ENCODE results near the gene EIF2B4. TPM values are rescaled to one million over a fixed set of nuclear protein-coding genes. Genes with fewer than 3 reads are reported as not detected.

Gene EIF2B4
- 10 to 100 TPM; 41.2 to 43.6 TPM for total RNA-seq

DNA sequence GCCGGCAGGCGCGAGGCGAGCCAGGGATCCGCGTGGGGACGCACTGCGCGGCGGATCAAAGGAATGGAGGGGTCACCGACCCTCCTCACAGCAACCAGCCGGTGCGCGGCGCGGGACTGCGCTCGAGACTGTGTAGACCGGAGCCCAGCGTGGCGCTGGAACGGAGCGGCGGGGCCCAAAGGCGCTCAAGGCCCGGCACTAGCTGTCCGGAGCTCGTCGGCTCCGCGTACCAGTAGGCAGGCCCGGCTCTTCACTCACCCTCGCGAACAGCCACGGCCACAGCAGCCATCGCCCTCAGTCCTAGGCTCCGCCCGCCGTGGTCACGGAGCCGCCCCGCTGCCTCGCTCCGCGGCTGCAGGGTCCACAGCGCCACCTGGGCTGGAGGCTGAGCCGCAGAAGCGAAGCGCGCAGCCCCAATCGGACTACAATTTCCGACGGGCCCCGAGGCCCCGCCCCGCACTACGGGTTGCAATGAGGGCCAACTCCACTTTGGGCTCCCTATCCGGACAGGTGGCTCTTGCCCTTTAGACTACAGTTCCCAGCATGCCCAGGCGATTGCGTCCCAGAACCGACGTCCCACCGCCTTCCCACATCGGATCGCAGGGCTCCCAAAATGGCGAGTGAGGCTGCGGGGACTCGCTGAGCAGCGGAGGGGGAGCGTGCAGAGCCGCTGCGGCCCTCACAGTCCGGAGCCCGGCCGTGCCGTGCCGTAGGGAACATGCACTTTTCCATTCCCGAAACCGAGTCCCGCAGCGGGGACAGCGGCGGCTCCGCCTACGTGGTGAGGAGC, at the start of gene EIF2B4, which contains the start of gene SNX17:
EIF2B4 (minus strand) TSS at position 313 of the 790 bp plus-strand sequence; CDS start at position 289, 24 bp downstream.
SNX17 (plus strand) TSS at position 591 of the 790 bp plus-strand sequence; CDS start at position 719, 128 bp downstream.
- Mint-ChIP-seq H3K4me1 (peaks cover 40% of the 10 kb centered on the region), H3K4me3 (peak within 1 kb of the TSS; percentile 89), H3K27ac (peak within 1 kb of the TSS; percentile 93), H3K9me3 (no peaks in the 10 kb centered on the region), H3K27me3 (no peaks in the 10 kb centered on the region), H3K36me3 (peaks cover 38% of the 10 kb centered on the region)
- peak; percentile 100 for DNase-seq

GRCh38 chr2:27416151-27416550, 46.0 kb upstream of the EIF2B4 start:
- H3K9me3 Mint-ChIP-seq = peaks cover 2% of the 10 kb centered on the region
- H3K4me3 Mint-ChIP-seq = no peak overlapping the region
- DNase-seq = no peak
- peaks cover 4% of the 10 kb centered on the region for H3K27me3 Mint-ChIP-seq
- no peaks in the 10 kb centered on the region for H3K36me3 Mint-ChIP-seq
- no peaks in the 10 kb centered on the region for H3K4me1 Mint-ChIP-seq
- no peak overlapping the region for H3K27ac Mint-ChIP-seq

- Mint-ChIP-seq H3K4me1 (peaks cover 12% of the 10 kb centered on the region), H3K9me3 (peaks cover 2% of the 10 kb centered on the region), H3K4me3 (no peak overlapping the region), H3K27me3 (peaks cover 4% of the 10 kb centered on the region), H3K27ac (no peak overlapping the region), H3K36me3 (peaks cover 11% of the 10 kb centered on the region)
- no peak for DNase-seq
These were observed 42.4 kb upstream of the EIF2B4 start for GRCh38 chr2:27412419-27413152.

DNA sequence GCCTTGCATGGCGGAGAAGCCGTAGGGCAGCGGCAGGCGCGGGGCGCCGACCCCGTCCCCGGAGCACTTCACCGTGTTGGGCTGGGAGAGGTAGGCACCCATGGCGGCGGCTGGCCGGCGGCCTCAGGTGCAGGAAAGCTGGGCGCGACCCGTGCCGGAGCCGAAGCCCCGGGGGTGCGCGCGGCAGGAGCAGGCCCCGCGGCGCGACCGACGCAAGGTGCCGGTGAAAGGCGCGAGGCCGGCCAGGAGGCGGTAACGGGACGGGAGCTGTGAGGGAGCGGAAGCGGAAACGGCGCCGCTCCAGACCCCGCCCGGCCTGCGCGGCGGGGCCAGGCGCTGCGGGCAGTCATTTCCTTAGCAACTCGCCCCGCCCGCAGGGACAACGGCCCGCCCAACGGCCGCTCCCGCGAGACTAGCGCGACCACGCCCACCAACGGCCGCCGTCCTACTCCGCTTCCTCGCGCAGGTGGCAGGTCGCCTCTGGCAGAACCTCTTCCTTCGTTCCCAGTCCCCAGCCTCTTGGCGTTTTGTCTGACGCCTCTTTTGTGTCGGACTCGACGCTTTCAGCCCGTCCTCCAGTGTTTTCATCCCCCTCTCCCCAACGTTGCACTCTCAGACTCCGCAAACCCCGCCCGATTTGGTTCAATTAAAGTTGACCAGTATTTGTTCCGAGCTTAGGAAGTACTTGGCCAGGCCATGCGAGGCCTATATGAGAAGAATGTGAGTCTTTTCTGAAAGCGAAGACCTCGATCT, 39.4 kb upstream of the EIF2B4 start, which contains the start of gene PPM1G:
PPM1G (minus strand) TSS at position 271 of the 753 bp plus-strand sequence; CDS start at position 102, 169 bp downstream.
- H3K4me3 Mint-ChIP-seq = peak within 1 kb of the TSS; percentile 94
- H3K27ac Mint-ChIP-seq = peak within 1 kb of the TSS; percentile 93
- H3K27me3 Mint-ChIP-seq = peaks cover 4% of the 10 kb centered on the region
- H3K36me3 Mint-ChIP-seq = peaks cover 24% of the 10 kb centered on the region
- peaks cover 23% of the 10 kb centered on the region for H3K4me1 Mint-ChIP-seq
- peaks cover 2% of the 10 kb centered on the region for H3K9me3 Mint-ChIP-seq
- peak; percentile 98 for DNase-seq

DNA sequence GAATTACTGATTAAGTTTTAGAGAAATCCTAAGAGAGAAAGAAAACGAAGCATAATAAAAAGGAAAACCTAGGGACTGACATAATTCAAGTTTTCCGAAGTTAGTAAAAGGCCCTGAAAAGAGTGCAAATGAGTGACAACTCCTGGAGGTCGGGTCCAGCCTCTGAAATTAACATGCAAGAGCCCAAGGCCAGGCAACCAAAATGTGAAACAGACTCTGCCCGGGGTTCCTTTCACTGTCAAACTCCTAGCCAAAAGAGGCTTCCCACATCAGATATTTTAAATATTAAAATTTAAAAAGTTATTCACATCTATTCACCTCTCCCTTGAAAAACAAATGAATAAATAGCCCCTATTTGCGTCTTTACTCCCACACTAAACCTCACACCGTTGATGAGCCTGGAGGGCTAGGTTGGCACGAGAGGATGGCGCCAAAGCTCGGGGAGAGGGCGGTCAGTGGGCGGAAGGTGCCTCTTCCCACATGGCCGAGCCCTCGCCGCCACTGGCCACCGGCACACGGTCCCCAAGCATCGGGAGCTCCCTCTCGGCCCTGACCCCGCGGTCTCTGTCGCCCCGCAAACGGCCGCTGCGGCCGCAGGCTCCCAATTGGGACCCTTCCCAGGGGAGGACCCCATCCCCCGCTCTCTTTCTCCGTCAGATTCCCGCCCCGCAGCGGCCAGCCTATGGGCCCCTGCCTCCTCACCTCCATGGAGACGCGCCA, 38.6 kb upstream of the EIF2B4 start:
- Mint-ChIP-seq H3K36me3 (peaks cover 26% of the 10 kb centered on the region), H3K4me3 (peak overlapping the region; percentile 94), H3K27ac (peak overlapping the region; percentile 79), H3K27me3 (peaks cover 4% of the 10 kb centered on the region), H3K9me3 (peaks cover 2% of the 10 kb centered on the region), H3K4me1 (peaks cover 25% of the 10 kb centered on the region)
- DNase-seq = peak; percentile 44

GRCh38 chr2:27407798-27408491, 37.8 kb upstream of the EIF2B4 start:
- H3K4me3 Mint-ChIP-seq = peak overlapping the region; percentile 94
- H3K27me3 Mint-ChIP-seq = peaks cover 4% of the 10 kb centered on the region
- H3K27ac Mint-ChIP-seq = peak overlapping the region; percentile 79
- peaks cover 28% of the 10 kb centered on the region for H3K4me1 Mint-ChIP-seq
- no peak for DNase-seq
- peaks cover 29% of the 10 kb centered on the region for H3K36me3 Mint-ChIP-seq
- H3K9me3 Mint-ChIP-seq = peaks cover 2% of the 10 kb centered on the region

DNA sequence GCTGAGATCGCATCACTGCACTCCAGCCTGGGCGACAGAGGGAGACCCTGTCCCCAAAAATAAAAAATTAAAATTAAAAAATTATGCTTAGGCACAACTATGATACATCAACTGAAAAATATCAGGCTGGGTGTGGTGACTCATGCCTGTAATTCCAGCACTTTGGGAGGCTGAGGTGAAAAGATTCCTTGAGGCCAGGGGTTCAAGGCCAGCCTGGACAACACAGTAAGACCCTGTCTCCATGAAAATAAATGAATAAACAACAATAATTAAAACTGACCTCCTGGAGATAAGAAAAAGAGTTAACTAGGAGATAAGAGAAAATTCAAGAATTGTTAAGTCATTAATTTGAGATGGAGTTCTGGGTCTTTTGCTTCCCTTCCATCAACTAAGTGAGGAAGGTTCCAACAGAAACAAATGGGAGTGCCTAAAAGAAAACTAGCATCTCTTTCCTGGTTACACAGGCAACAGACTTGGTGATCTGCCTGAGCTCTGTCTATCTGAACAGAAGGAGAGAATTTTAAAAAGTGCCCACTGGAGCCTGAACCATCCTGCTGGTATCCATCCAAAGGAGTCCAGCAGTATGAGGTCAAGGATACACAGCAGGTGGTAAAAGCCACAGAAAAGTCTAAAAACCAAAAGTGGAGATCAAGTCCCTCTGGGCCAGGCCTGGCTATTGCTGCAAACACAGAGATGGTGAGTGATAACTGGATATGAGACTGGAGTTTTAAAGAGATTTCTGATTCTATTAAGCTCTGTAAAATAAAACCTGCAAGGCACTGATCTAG, 30.4 kb upstream of the EIF2B4 start:
- Mint-ChIP-seq H3K4me3 (no peak overlapping the region), H3K36me3 (peaks cover 41% of the 10 kb centered on the region), H3K27ac (no peak overlapping the region), H3K4me1 (peaks cover 25% of the 10 kb centered on the region), H3K9me3 (no peaks in the 10 kb centered on the region), H3K27me3 (no peaks in the 10 kb centered on the region)
- no peak for DNase-seq

- Mint-ChIP-seq H3K27ac (no peak overlapping the region), H3K27me3 (no peaks in the 10 kb centered on the region), H3K36me3 (peaks cover 41% of the 10 kb centered on the region), H3K9me3 (no peaks in the 10 kb centered on the region), H3K4me1 (peaks cover 22% of the 10 kb centered on the region), H3K4me3 (no peak overlapping the region)
- DNase-seq = no peak
These were observed 28.8 kb upstream of the EIF2B4 start for GRCh38 chr2:27398962-27399361.

- H3K4me3 Mint-ChIP-seq = no peak overlapping the region
- H3K4me1 Mint-ChIP-seq = peaks cover 22% of the 10 kb centered on the region
- no peak overlapping the region for H3K27ac Mint-ChIP-seq
- peaks cover 27% of the 10 kb centered on the region for H3K36me3 Mint-ChIP-seq
- no peaks in the 10 kb centered on the region for H3K27me3 Mint-ChIP-seq
- H3K9me3 Mint-ChIP-seq = no peaks in the 10 kb centered on the region
- no peak for DNase-seq
These were observed 23.1 kb upstream of the EIF2B4 start for GRCh38 chr2:27393225-27393624.

- Mint-ChIP-seq H3K36me3 (peaks cover 22% of the 10 kb centered on the region), H3K27ac (no peak overlapping the region), H3K4me3 (no peak overlapping the region), H3K27me3 (no peaks in the 10 kb centered on the region), H3K9me3 (no peaks in the 10 kb centered on the region), H3K4me1 (peaks cover 13% of the 10 kb centered on the region)
- no peak for DNase-seq
These were observed 20.9 kb upstream of the EIF2B4 start for GRCh38 chr2:27390822-27391679.

GRCh38 chr2:27381577-27382181, 11.5 kb upstream of the EIF2B4 start:
- H3K36me3 Mint-ChIP-seq = peaks cover 42% of the 10 kb centered on the region
- peak overlapping the region; percentile 91 for H3K4me3 Mint-ChIP-seq
- peaks cover 32% of the 10 kb centered on the region for H3K4me1 Mint-ChIP-seq
- DNase-seq = no peak
- no peaks in the 10 kb centered on the region for H3K27me3 Mint-ChIP-seq
- H3K9me3 Mint-ChIP-seq = no peaks in the 10 kb centered on the region
- H3K27ac Mint-ChIP-seq = peak overlapping the region; percentile 97

Measured in activated naive CD8-positive, alpha-beta T cell treated with anti-CD3 and anti-CD28 coated beads for 36 hours (primary cell).